Heart left ventricle (tissue), 16 donors: ENCODE data around the gene KRT6B. TPM values are rescaled to one million over a fixed set of nuclear protein-coding genes. Genes with fewer than 3 reads are reported as not detected.
"Not testable (repeated sequence)": the region's sequence is repeated elsewhere in the genome, so short reads cannot be mapped to it uniquely, and the experiment has no call there.

Source experiments
- ATAC-seq, 4 donors: fragments of 200-7000 bp; cut with Tn5 transposase; one replicate each; pipeline ENCODE4 v1.9.1; 2020 to 2022; ENCODE audit warnings: moderate library complexity in 4 of 4, mild to moderate bottlenecking in 3 of 4, moderate number of reproducible peaks in 1 of 4
- DNase-seq, 5 donors: peaks; one replicate each; pipeline ENCODE4 v3.0.0-alpha.2; 2020
- H3K27ac ChIP-seq, 12 donors: fragments of 200-600 bp; sonication (generic) in 4 of 12; one replicate each; pipeline versions ENCODE4 v1.5.0 to v1.8.0; 2016 to 2022; ENCODE audit warnings: mild to moderate bottlenecking in 2 of 12
- H3K27me3 ChIP-seq, 9 donors: fragments of 200-600 bp; sonication (generic) in 2 of 9; one replicate each; pipeline versions ENCODE4 v1.5.1 to v1.8.0; 2016 to 2022; ENCODE audit warnings: mild to moderate bottlenecking in 3 of 9
- H3K36me3 ChIP-seq, 9 donors: fragments of 200-600 bp; sonication (generic) in 2 of 9; one replicate each; pipeline versions ENCODE4 v1.5.0 to v1.8.0; 2018 to 2022; ENCODE audit warnings: mild to moderate bottlenecking in 2 of 9
- H3K4me1 ChIP-seq, 12 donors: fragments of 200-600 bp; sonication (generic) in 4 of 12; one replicate each; pipeline versions ENCODE4 v1.5.0 to v1.8.0; 2016 to 2022; ENCODE audit warnings: mild to moderate bottlenecking in 3 of 12
- H3K4me3 ChIP-seq, 12 donors: fragments of 200-600 bp; sonication (generic) in 4 of 12; one replicate each; pipeline versions ENCODE4 v1.5.0 to v1.8.0; 2017 to 2022; ENCODE audit warnings: mild to moderate bottlenecking in 9 of 12, moderate library complexity in 4 of 12
- H3K9me3 ChIP-seq, 12 donors: fragments of 200-600 bp; sonication (generic) in 4 of 12; one replicate each; pipeline versions ENCODE4 v1.5.0 to v1.8.0; 2016 to 2022; ENCODE audit warnings: mild to moderate bottlenecking in 1 of 12
- CTCF ChIP-seq, 12 donors: fragments of 200-600 bp; sonication (generic) in 4 of 12; IDR thresholded peaks; one replicate each; pipeline versions ENCODE4 v1.5.0 to v1.8.0; 2018 to 2022; ENCODE audit warnings: antibody characterized with exemption in 12 of 12, mild to moderate bottlenecking in 5 of 12
- POLR2A ChIP-seq, 2 donors: fragments of 450-650 bp; IDR thresholded peaks; one replicate each; pipeline ENCODE4 v1.6.1; 2017; ENCODE audit warnings: antibody characterized with exemption in 2 of 2, mild to moderate bottlenecking in 2 of 2, moderate library complexity in 2 of 2
- WGBS, 4 donors: extraction: QIAGEN DNeasy Blood & Tissue Kit in 2 of 4; methylation state at CpG; one replicate each; pipeline versions ENCODE4 v1.1.5 to v1.1.7; 2013 to 2018; 5-methylcytosine and 5-hydroxymethylcytosine counted together
- intact Hi-C, 10 donors: fragments of 100-400 bp; cut with DNase I; formaldehyde crosslinking; loops; one replicate each; pipeline versions ENCODE4 v1.11.1 to v1.14.2; 2022
- polyA plus RNA-seq, 2 donors: library from polyadenylated mRNA; stranded (reverse); fragments of 200-250 nt; gene quantifications; one replicate each; pipeline ENCODE4 v1.2.3, GENCODE V29; 2013
- total RNA-seq, 9 donors: library from RNA; depleted of rRNA in 2 of 9; stranded (reverse); fragments of >200 nt in 2 of 9; fragmentation: NEBNext Ultra II Directional in 3 of 9; extraction: Animal tissue kit (Norgen Biotek cat#: 25700) in 3 of 9; gene quantifications; one replicate each; pipeline versions ENCODE4 v1.1.0 to v1.2.4, GENCODE V29; 2016 to 2023
- donor health status: ischemic (EF 13 %, LVEDD 7.1; RV severe dilation, severe dysfunction).
- donor health status: healthy with polysubstance abuse.
- donor health status: DM: no; HTN: yes; CAD: no.
- donor health status: DM: no; HTN: no; CAD: no.
- donor health status: ischemic (EF 25% LVEDD 6.9; RV normal size, moderate dysfunction).
- donor health status: ischemic (EF 25% LVEDD 5.7; RV mildly dilated, moderate dysfunction).
- donor health status: healthy.
- donor health status: DM: yes; HTN: yes; CAD: no.
- donor health status: ischemic (EF 35%, LVEDD 5.7; RV mildly dilated, moderate dysfunction).
- donor health status: nonischemic (EF 11% LVEDD 7.7; RV severe dilation, severe dysfunction).
- donor health status: DM: yes; HTN: yes; CAD: no.
- donor health status: PGD.
- donor health status: ischemic (EF 29% LVEDD 5.4; RV normal size, mild dysfunction).
- donor health status: nonischemic (EF 23%, LVEDD 6.1; RV moderate dilation, normal function).

KRT6B gene
- total and polyA plus RNA-seq, 11 donors: not detected

GRCh38 chr12:52455821-52456220 lies 3.9 kb upstream of the KRT6B start:
- 60 to 84% (median 74%) methylated on average over 1 of the region's 1 CpG for WGBS, 4 donors
- TF ChIP-seq POLR2A (IDR thresholded peaks at IDR 0.05) (no peak), CTCF (IDR thresholded peaks at IDR 0.05) (no peak)
- ATAC-seq: no peak

GRCh38 chr12:52454411-52455201 lies 2.7 kb upstream of the KRT6B start:
- 63 to 76% (median 65%) methylated on average over 3 of the region's 3 CpGs for WGBS, 4 donors
- TF ChIP-seq CTCF (IDR thresholded peaks at IDR 0.05) (no peak), POLR2A (IDR thresholded peaks at IDR 0.05) (no peak)
- Histone ChIP-seq H3K9me3 (no peaks in the 10 kb centered on the region), H3K4me1 (no peaks in the 10 kb centered on the region), H3K27ac (no peak overlapping the region), H3K36me3 (no peaks in the 10 kb centered on the region), H3K4me3 (no peak overlapping the region), H3K27me3 (peaks cover 0 to 3% (median 0%) of the 10 kb centered on the region in 9 donors)
- ATAC-seq (no peak), DNase-seq (no peak)
- intact Hi-C loops: no loop called here

More at GRCh38 chr12:52455821-52456220, 3.9 kb upstream of the KRT6B start:
- intact Hi-C loops: no loop called here
- H3K4me3 ChIP-seq: no peak overlapping the region
- no peaks in the 10 kb centered on the region for H3K9me3 ChIP-seq
- no peaks in the 10 kb centered on the region for H3K4me1 ChIP-seq
- H3K27me3 ChIP-seq: peaks cover 0 to 3% (median 0%) of the 10 kb centered on the region in 9 donors
- H3K27ac ChIP-seq: no peak overlapping the region
- no peak for DNase-seq
- no peaks in the 10 kb centered on the region for H3K36me3 ChIP-seq

- Histone ChIP-seq H3K9me3 (no peaks in the 10 kb centered on the region), H3K4me3 (no peak overlapping the region), H3K4me1 (no peaks in the 10 kb centered on the region), H3K27ac (no peak overlapping the region), H3K27me3 (peaks cover 0 to 17% (median 0%) of the 10 kb centered on the region in 9 donors), H3K36me3 (no peaks in the 10 kb centered on the region)
- intact Hi-C loops: no loop called here
- no peak for DNase-seq
- WGBS, 4 donors: 55 to 62% (median 61%) methylated on average over 3 of the region's 3 CpGs
- TF ChIP-seq POLR2A (IDR thresholded peaks at IDR 0.05) (no peak), CTCF (IDR thresholded peaks at IDR 0.05) (no peak)
- no peak for ATAC-seq
These were observed 3.7 kb downstream of the KRT6B start for GRCh38 chr12:52448228-52448627.

- intact Hi-C loops, H3K4me1 ChIP-seq, DNase-seq, H3K27ac ChIP-seq, H3K4me3 ChIP-seq, H3K36me3 ChIP-seq, ATAC-seq, H3K9me3 ChIP-seq: not testable (repeated sequence)
- WGBS, 4 donors: 91 to 92% (median 92%) methylated on average over 10 to 11 of the region's 11 CpGs
- H3K27me3 ChIP-seq: peaks cover 0 to 20% (median 2%) of the 10 kb centered on the region in 9 donors
These were observed 4.8 kb downstream of the KRT6B start for GRCh38 chr12:52447196-52447595.
